GM12874 (cell line): ENCODE measurements around the gene MLH3.
A peak's percentile ranks its signal among the peaks of the same experiment; 100 is the strongest.

Experiments
- TF ChIP-seq, protein P1 (sequence below): IDR thresholded peaks from 2 replicates; pipeline ENCODE4 v1.5.1; 2011; ENCODE audit warnings: low read depth, mild to moderate bottlenecking, control low read depth, low read length, moderate library complexity; ENCODE audit not compliant: insufficient read depth

Gene MLH3

GRCh38 chr14:75030147-75030546 is 21.1 kb downstream of the MLH3 start:
- TF ChIP-seq, protein P1, sequence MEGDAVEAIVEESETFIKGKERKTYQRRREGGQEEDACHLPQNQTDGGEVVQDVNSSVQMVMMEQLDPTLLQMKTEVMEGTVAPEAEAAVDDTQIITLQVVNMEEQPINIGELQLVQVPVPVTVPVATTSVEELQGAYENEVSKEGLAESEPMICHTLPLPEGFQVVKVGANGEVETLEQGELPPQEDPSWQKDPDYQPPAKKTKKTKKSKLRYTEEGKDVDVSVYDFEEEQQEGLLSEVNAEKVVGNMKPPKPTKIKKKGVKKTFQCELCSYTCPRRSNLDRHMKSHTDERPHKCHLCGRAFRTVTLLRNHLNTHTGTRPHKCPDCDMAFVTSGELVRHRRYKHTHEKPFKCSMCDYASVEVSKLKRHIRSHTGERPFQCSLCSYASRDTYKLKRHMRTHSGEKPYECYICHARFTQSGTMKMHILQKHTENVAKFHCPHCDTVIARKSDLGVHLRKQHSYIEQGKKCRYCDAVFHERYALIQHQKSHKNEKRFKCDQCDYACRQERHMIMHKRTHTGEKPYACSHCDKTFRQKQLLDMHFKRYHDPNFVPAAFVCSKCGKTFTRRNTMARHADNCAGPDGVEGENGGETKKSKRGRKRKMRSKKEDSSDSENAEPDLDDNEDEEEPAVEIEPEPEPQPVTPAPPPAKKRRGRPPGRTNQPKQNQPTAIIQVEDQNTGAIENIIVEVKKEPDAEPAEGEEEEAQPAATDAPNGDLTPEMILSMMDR, result no peak

DNA sequence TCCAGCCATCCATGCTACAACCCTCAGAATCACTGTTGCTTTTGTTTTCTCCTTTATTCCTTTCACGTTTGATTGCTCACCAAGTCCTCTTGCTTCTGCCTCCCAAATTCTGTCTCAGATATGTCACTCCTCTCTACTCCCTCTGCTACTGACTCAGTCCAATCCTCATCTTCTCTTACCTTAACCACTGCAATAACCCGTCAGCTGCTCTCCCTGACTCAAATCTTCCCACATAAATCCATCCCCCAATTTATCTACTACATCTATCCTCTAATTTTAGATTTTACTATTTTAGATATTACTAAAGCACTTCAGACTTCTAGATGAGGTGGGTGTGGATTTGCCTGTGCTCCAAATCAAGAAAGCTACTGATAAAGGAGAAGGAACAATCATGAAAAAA is 25.4 kb downstream of the MLH3 start:
- TF ChIP-seq, protein P1, result no peak

DNA sequence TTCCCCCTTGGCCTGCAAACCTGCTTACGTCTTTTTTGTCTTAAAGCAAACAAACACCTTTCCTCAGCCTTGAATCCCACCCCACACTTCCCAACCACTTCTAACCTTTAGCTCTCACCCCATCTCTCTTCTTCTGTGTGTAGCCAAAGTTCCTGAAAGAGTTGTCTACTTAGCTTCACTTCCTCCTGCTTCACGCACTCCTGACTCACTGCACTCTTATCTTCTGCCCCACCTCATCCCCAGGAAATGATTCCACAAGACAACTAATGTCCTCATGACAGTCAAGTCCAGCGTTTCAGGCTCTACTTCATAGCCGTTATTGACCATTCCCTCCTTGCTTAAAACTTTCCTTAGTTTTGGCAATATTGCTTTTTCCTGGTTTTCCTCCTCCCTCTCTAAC is 26.2 kb downstream of the MLH3 start:
- TF ChIP-seq, protein P1, result no peak

DNA sequence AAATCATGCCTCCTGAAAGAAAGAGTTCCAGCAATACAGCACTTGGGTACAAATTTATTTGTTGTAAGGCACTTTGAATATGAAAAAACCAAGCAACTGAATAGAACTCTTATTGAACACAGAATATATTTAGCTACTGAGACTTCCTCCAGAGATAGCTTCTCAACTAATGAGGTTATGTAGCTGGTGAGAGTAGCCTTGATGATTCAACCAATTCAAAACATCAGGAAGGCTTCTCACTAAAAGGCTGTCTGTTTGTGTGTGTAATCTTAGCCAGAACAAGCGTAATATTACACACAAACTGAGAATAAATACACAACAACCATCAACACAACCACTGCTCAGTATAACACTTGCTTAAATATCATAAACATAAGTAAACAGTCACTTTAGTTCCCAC is 28.2 kb downstream of the MLH3 start:
- TF ChIP-seq, protein P1, result no peak

DNA sequence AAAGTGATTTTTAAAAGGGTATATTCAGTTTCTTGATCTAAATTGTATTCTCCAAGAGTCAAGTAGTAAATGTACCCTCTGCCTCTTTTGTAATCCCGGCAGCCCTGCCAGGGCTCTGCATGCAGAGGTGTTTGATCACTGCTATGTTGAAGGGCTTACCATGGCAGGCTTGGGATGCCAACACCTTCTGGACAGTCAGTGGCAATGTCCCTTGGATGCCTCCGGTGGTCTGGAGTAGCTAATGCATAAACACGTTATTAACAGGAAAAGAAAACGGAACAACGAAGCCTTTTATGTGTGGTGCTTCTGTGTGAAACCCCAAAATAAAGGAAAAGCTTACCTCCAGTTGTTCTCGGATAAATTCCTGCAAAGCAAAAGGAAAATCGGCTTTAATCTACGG is 28.6 kb downstream of the MLH3 start:
- TF ChIP-seq, protein P1, result peak; percentile 49; the same call in 1 of the 2 replicates

GRCh38 chr14:75018694-75019093 is 32.6 kb downstream of the MLH3 start:
- TF ChIP-seq, protein P1, result no peak

DNA sequence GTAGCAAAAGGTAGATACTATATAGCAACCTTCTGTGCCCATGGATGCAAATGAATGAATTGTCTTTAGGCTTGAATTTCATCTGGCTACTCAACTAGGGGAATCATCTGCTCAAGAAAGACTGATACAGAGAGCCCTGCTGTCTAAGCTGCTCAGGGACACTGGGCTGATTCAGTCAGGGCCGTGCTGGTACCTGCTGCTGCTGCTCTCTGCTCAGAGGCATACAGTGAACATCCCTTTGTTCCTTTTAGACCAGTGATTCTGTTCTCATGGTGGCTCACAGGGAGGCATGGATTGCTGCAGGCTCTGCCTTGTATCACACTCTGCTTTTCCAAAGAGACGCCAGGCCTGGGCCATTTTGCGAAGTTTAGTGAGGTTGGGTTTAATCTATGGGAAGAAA is 34.5 kb downstream of the MLH3 start:
- TF ChIP-seq, protein P1, result no peak

DNA sequence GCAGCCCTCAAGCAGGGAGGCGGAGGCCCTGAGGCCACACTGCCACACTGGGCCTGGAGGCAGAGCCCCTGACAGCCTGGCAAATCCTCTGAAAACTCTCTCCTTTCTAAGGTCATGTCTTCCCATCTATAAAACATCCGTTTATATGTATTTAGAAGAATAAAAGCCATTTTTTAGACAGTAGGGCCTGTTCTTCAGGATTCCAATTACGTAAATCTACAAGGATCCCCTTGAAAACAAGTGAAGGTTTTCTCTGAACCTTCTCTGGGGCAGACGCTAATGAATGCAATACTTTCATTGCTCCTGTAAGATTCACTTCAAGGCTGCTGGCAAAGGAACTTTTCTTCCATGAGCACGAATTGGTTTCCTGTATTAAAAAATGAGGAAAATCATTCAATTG is 35.8 kb downstream of the MLH3 start:
- TF ChIP-seq, protein P1, result no peak
